GM21576 (cell line): Measurements from ENCODE around the gene TAF3.

ENCODE experiments used
- ATAC-seq: cut with Tn5 transposase; IDR thresholded peaks from one replicate; pipeline ENCODE4 v1.9.1; 2021; ENCODE audit warnings: mild to moderate bottlenecking, moderate library complexity; ENCODE audit not compliant: unreplicated experiment

The TAF3 gene

GRCh38 chr10:8054494-8055407 is 236.4 kb downstream of the TAF3 start, which contains the start of gene GATA3:
Gene GATA3 (plus strand): TSS chr10:8054688. CDS start chr10:8055656, 968 bp downstream.
- peak; percentile 28 for ATAC-seq

GRCh38 chr10:8055420-8056349 is 237.4 kb downstream of the TAF3 start:
- no peak for ATAC-seq

- no peak for ATAC-seq
These were observed 238.1 kb downstream of the TAF3 start for GRCh38 chr10:8056378-8056777.

GRCh38 chr10:8056871-8057331 is 238.6 kb downstream of the TAF3 start:
- ATAC-seq: peak; percentile 24

- ATAC-seq: no peak
These were observed 239.4 kb downstream of the TAF3 start for GRCh38 chr10:8057636-8058273.

GRCh38 chr10:8058274-8059111 is 240.2 kb downstream of the TAF3 start:
- ATAC-seq: no peak

- ATAC-seq: no peak
These were observed 241.1 kb downstream of the TAF3 start for GRCh38 chr10:8059191-8059936.

GRCh38 chr10:8060010-8060703 is 241.9 kb downstream of the TAF3 start:
- peak; percentile 43 for ATAC-seq

GRCh38 chr10:8060704-8061121 is 242.4 kb downstream of the TAF3 start:
- ATAC-seq: no peak

GRCh38 chr10:8061274-8062211 is 243.2 kb downstream of the TAF3 start:
- ATAC-seq: no peak

GRCh38 chr10:8063128-8063908 is 245.0 kb downstream of the TAF3 start:
- no peak for ATAC-seq

- ATAC-seq: no peak
These were observed 245.6 kb downstream of the TAF3 start for GRCh38 chr10:8063935-8064334.

GRCh38 chr10:8064436-8064835 is 246.1 kb downstream of the TAF3 start:
- no peak for ATAC-seq

- no peak for ATAC-seq
These were observed 247.3 kb downstream of the TAF3 start for GRCh38 chr10:8065651-8066050.

- ATAC-seq: no peak
These were observed 247.8 kb downstream of the TAF3 start for GRCh38 chr10:8066124-8066523.
